H1 (cell line): ENCODE results near the gene ERG28.

Experiments
- EP300 ChIP-seq, 2 experiments: IDR thresholded peaks; 1 replicate in 1 of 2; 2 replicates in 1 of 2; pipeline ENCODE4 v1.6.1; 2011 to 2012; ENCODE audit warnings: low read depth in 2 of 2, low read length in 2 of 2, mild to moderate bottlenecking in 2 of 2, borderline replicate concordance in 1 of 2, inconsistent platforms in 1 of 2, moderate library complexity in 1 of 2
- EZH2 ChIP-seq: fragments of 200-600 bp; sonication (generic); IDR thresholded peaks from 2 replicates; pipeline ENCODE4 v1.7.1; 2012; ENCODE audit warnings: low read depth, mild to moderate bottlenecking, moderate library complexity, low read length, inconsistent platforms; ENCODE audit not compliant: severe bottlenecking
- JUN ChIP-seq: IDR thresholded peaks from 2 replicates; pipeline ENCODE4 v1.6.1; 2011; ENCODE audit warnings: low read depth, mild to moderate bottlenecking, improper control_type of control experiment, low read length
- POLR2A ChIP-seq, 2 experiments: IDR thresholded peaks; 1 replicate in 1 of 2; 2 replicates in 1 of 2; pipeline ENCODE4 v1.6.1; 2011; ENCODE audit warnings: low read depth in 2 of 2, low read length in 2 of 2, mild to moderate bottlenecking in 2 of 2; ENCODE audit errors: control extremely low read depth in 1 of 2
- POLR2AphosphoS5 ChIP-seq: IDR thresholded peaks from 2 replicates; pipeline ENCODE4 v1.6.1; 2011; ENCODE audit warnings: low read depth, low read length
- SIN3A ChIP-seq, 2 experiments: IDR thresholded peaks in 1 of 2; conservative IDR thresholded peaks in 1 of 2; 2 replicates each; pipeline ENCODE4 v1.6.1; 2011 to 2012; ENCODE audit warnings: low read length in 2 of 2, improper control_type of control experiment in 1 of 2, low read depth in 1 of 2, mild to moderate bottlenecking in 1 of 2
- TAF1 ChIP-seq: IDR thresholded peaks from 2 replicates; pipeline ENCODE4 v1.6.1; 2011; ENCODE audit warnings: mild to moderate bottlenecking, low read depth, low read length
- YY1 ChIP-seq: IDR thresholded peaks from 2 replicates; pipeline ENCODE4 v1.6.1; 2011; ENCODE audit warnings: low read depth, mild to moderate bottlenecking, low read length
- TF ChIP-seq, protein P1 (sequence below), 3 experiments: IDR thresholded peaks; 1 replicate in 2 of 3; 2 replicates in 1 of 3; pipeline versions ENCODE4 v1.5.1 to v1.6.1; 2011; ENCODE audit warnings: low read length in 3 of 3, mild to moderate bottlenecking in 3 of 3, inconsistent platforms in 2 of 3, low read depth in 1 of 3, moderate library complexity in 1 of 3; ENCODE audit not compliant: insufficient read depth in 1 of 3; ENCODE audit errors: control extremely low read depth in 1 of 3
- TF ChIP-seq, protein P2 (sequence below): IDR thresholded peaks from 2 replicates; pipeline ENCODE4 v1.6.1; 2011; ENCODE audit warnings: low read depth, mild to moderate bottlenecking, low read length; ENCODE audit not compliant: insufficient read depth

DNA sequence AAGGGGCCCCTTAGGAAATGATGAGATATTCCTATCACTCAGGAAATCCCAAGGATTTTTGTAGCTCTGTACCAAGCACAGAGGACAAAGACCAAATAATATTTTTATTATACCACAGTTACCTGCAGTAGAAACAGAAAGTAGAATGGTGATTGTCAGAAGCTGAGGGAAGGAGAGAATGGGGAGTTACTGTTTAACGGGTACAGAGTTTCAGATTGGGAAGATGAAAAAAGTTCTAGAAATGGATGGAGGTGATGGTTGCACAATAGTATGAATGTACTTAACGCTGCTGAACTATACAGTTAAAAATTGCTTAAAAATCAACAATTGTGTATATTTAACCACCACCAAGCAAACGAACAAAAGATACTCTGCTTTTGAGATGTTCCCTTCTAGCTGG, 58.2 kb downstream of the ERG28 start:
- TF ChIP-seq POLR2AphosphoS5 (no peak), JUN (no peak), SIN3A (conservative IDR thresholded peaks at IDR 0.05 in 1 of 2, IDR thresholded peaks at IDR 0.05 in 1 of 2; ENCODE audit: low read depth in 1 of 2, low read length in 2 of 2) (no peak), POLR2A (IDR thresholded peaks at IDR 0.05; ENCODE audit: control extremely low read depth in 1 of 2, low read depth in 2 of 2, low read length in 2 of 2) (no peak), YY1 (no peak), EP300 (IDR thresholded peaks at IDR 0.05; ENCODE audit: borderline replicate concordance in 1 of 2, low read depth in 2 of 2, low read length in 2 of 2) (no peak), TAF1 (no peak), EZH2 (no peak)
- TF ChIP-seq, protein P1, sequence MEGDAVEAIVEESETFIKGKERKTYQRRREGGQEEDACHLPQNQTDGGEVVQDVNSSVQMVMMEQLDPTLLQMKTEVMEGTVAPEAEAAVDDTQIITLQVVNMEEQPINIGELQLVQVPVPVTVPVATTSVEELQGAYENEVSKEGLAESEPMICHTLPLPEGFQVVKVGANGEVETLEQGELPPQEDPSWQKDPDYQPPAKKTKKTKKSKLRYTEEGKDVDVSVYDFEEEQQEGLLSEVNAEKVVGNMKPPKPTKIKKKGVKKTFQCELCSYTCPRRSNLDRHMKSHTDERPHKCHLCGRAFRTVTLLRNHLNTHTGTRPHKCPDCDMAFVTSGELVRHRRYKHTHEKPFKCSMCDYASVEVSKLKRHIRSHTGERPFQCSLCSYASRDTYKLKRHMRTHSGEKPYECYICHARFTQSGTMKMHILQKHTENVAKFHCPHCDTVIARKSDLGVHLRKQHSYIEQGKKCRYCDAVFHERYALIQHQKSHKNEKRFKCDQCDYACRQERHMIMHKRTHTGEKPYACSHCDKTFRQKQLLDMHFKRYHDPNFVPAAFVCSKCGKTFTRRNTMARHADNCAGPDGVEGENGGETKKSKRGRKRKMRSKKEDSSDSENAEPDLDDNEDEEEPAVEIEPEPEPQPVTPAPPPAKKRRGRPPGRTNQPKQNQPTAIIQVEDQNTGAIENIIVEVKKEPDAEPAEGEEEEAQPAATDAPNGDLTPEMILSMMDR (IDR thresholded peaks at IDR 0.05; ENCODE audit: control extremely low read depth in 1 of 3, insufficient read depth in 1 of 3, low read depth in 1 of 3, low read length in 3 of 3), result no peak
- TF ChIP-seq, protein P2, sequence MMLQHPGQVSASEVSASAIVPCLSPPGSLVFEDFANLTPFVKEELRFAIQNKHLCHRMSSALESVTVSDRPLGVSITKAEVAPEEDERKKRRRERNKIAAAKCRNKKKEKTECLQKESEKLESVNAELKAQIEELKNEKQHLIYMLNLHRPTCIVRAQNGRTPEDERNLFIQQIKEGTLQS, result no peak
